ENCODE results near the gene PPP6R2. TPM values are rescaled to one million over a fixed set of nuclear protein-coding genes. Genes with fewer than 3 reads are reported as not detected.

PPP6R2 gene
- total RNA-seq (2022; extraction: Qiagen RNA extraction) = 7.6 to 14.5 TPM (median 12.0 TPM) in 5 replicates

GRCh38 chr22:50342651-50343540, at the start of gene PPP6R2:
Gene PPP6R2, plus strand, starts transcription at chr22:50343327. Its CDS starts 50,582 bp downstream, at chr22:50393909.

GRCh38 chr22:50306753-50307749, 36.1 kb upstream of the PPP6R2 start, which contains the start of gene PLXNB2:
Gene PLXNB2, minus strand, starts transcription at chr22:50307646. Its CDS starts 17,062 bp downstream, at chr22:50290584.

GRCh38 chr22:50326956-50327710, 16.0 kb upstream of the PPP6R2 start, which contains the start of gene DENND6B:
Gene DENND6B, minus strand, starts transcription at chr22:50327012. Its CDS starts 24 bp downstream, at chr22:50326988.

GRCh38 chr22:50474710-50475651, 131.9 kb downstream of the PPP6R2 start, which contains the start of gene SBF1:
Gene SBF1, minus strand, starts transcription at chr22:50475035. Its CDS starts 195 bp downstream, at chr22:50474840.

GRCh38 chr22:50481440-50482106, 138.4 kb downstream of the PPP6R2 start, which contains the start of gene ADM2:
Gene ADM2, plus strand, starts transcription at chr22:50481543. Its CDS starts 305 bp downstream, at chr22:50481848.

GRCh38 chr22:50486561-50487289, 143.6 kb downstream of the PPP6R2 start, which contains the start of gene MIOX:
Gene MIOX, plus strand, starts transcription at chr22:50486859. Its CDS starts 39 bp downstream, at chr22:50486898.

Other genes with a start within 250 kb of the PPP6R2 start
- 4.7 to 6.5 TPM (median 5.9 TPM) in 5 replicates for gene PANX2, start 172.6 kb upstream of the PPP6R2 start, total RNA-seq (2022; extraction: Qiagen RNA extraction)
- 19.4 to 34.3 TPM (median 30.4 TPM) in 5 replicates for gene TRABD, start 157.4 kb upstream of the PPP6R2 start, total RNA-seq (2022; extraction: Qiagen RNA extraction)
- gene SELENOO, start 142.3 kb upstream of the PPP6R2 start, total RNA-seq (2022; extraction: Qiagen RNA extraction) = 11.4 to 19.2 TPM (median 17.8 TPM) in 5 replicates
- gene TUBGCP6, start 98.3 kb upstream of the PPP6R2 start, total RNA-seq (2022; extraction: Qiagen RNA extraction) = 5.1 to 11.6 TPM (median 9.8 TPM) in 5 replicates
- gene HDAC10, start 92.1 kb upstream of the PPP6R2 start, total RNA-seq (2022; extraction: Qiagen RNA extraction) = 5.0 to 12.0 TPM (median 9.8 TPM) in 5 replicates
- gene MAPK12, start 81.6 kb upstream of the PPP6R2 start, total RNA-seq (2022; extraction: Qiagen RNA extraction) = 16.4 to 26.6 TPM (median 22.3 TPM) in 5 replicates
- 5.0 to 7.8 TPM (median 6.3 TPM) in 5 replicates for gene MAPK11, start 72.9 kb upstream of the PPP6R2 start, total RNA-seq (2022; extraction: Qiagen RNA extraction)
- 75.7 to 126 TPM (median 115 TPM) in 5 replicates for gene PLXNB2, start 35.7 kb upstream of the PPP6R2 start, total RNA-seq (2022; extraction: Qiagen RNA extraction)
- 1.6 to 3.2 TPM (median 2.9 TPM) in 5 replicates for gene DENND6B, start 16.3 kb upstream of the PPP6R2 start, total RNA-seq (2022; extraction: Qiagen RNA extraction)
- 14.3 to 27.8 TPM (median 25.7 TPM) in 5 replicates for gene SBF1, start 131.7 kb downstream of the PPP6R2 start, total RNA-seq (2022; extraction: Qiagen RNA extraction)
- 0.38 to 0.62 TPM (median 0.60 TPM) in 5 replicates for gene ADM2, start 138.2 kb downstream of the PPP6R2 start, total RNA-seq (2022; extraction: Qiagen RNA extraction)
- gene MIOX, start 143.5 kb downstream of the PPP6R2 start, total RNA-seq (2022; extraction: Qiagen RNA extraction) = 0.07 TPM in 1 of 5 replicates, not detected in the others
- 27.3 to 47.9 TPM (median 46.9 TPM) in 5 replicates for gene LMF2, start 164.4 kb downstream of the PPP6R2 start, total RNA-seq (2022; extraction: Qiagen RNA extraction)
- 32.2 to 35.3 TPM (median 32.7 TPM) in 5 replicates for gene NCAPH2, start 164.9 kb downstream of the PPP6R2 start, total RNA-seq (2022; extraction: Qiagen RNA extraction)
- gene SCO2, start 182.3 kb downstream of the PPP6R2 start, total RNA-seq (2022; extraction: Qiagen RNA extraction) = 3.4 to 7.5 TPM (median 4.4 TPM) in 5 replicates
- 9.2 to 17.3 TPM (median 15.2 TPM) in 5 replicates for gene TYMP, start 186.7 kb downstream of the PPP6R2 start, total RNA-seq (2022; extraction: Qiagen RNA extraction)
- not detected in 5 replicates for gene KLHDC7B, start 202.6 kb downstream of the PPP6R2 start, total RNA-seq (2022; extraction: Qiagen RNA extraction)
- gene SYCE3, start 219.6 kb downstream of the PPP6R2 start, total RNA-seq (2022; extraction: Qiagen RNA extraction) = 0.40 to 0.91 TPM (median 0.47 TPM) in 3 of 5 replicates, not detected in the others
- gene CPT1B, start 235.1 kb downstream of the PPP6R2 start, total RNA-seq (2022; extraction: Qiagen RNA extraction) = 4.5 to 12.2 TPM (median 11.1 TPM) in 5 replicates
- 11.5 to 19.4 TPM (median 15.2 TPM) in 5 replicates for gene CHKB, start 239.5 kb downstream of the PPP6R2 start, total RNA-seq (2022; extraction: Qiagen RNA extraction)